GM21423 (cell line): ENCODE results near the gene GCK.
"Not testable (repeated sequence)": the region's sequence is repeated elsewhere in the genome, so short reads cannot be mapped to it uniquely, and the experiment has no call there.

Experiments used
- ATAC-seq: cut with Tn5 transposase; IDR thresholded peaks from one replicate; pipeline ENCODE4 v1.9.1; 2021; ENCODE audit warnings: mild to moderate bottlenecking, moderate library complexity; ENCODE audit not compliant: unreplicated experiment

The GCK gene

GRCh38 chr7:44145479-44145968, 43.7 kb downstream of the GCK start:
- no peak for ATAC-seq

DNA sequence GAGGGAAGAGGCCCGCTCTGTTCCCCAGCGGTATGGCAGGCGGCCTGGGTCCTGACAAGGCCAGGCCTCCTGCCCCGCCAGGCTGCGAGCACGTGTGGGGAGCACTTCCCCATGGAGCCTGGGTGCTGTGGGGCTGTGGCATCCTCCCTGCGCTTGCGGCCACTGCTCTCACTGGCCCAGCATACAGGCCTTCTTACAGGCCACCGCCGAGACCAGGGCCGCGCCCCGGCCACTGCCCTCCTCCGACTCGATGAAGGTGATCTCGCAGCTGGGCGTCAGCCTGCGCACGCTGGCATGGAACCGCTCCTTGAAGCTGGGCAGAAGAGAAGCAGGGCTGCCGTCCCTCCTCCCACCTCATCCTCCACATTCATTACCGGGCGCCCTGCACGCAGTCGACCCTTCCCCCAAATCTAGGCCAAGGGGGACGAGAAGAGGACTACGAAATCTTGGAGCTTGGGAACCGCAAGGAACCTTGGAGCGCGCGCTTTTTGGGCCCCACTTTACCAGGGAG, 44.2 kb downstream of the GCK start:
- ATAC-seq: no peak

GRCh38 chr7:44144426-44144967, 44.7 kb downstream of the GCK start:
- no peak for ATAC-seq

GRCh38 chr7:44143646-44144250, 45.5 kb downstream of the GCK start:
- ATAC-seq: no peak

DNA sequence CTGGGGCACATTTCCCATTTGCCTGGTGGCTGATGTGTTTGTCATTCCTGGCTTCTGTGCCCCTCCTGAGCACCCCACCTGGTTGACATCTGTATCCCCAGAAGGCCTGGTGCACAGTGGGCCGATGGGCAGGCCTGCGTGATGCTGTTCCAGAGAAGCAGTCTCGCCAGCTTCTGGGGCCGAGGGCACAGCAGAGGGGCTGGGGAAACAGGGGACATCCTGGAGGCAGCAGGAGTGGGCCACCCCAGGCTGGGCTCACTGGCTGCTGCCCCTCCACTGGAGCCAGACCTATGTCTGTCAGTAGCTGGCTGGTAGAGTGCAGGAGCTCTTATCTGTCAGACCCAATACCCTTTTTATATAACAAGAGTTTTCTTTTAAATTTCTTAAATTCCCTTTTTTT, 47.2 kb downstream of the GCK start:
- ATAC-seq: no peak

GRCh38 chr7:44141221-44141850, 47.9 kb downstream of the GCK start, which contains the start of gene MYL7:
TSS of gene MYL7 (minus strand) at chr7:44141332. CDS start at chr7:44141305, 27 bp downstream.
- ATAC-seq: no peak

DNA sequence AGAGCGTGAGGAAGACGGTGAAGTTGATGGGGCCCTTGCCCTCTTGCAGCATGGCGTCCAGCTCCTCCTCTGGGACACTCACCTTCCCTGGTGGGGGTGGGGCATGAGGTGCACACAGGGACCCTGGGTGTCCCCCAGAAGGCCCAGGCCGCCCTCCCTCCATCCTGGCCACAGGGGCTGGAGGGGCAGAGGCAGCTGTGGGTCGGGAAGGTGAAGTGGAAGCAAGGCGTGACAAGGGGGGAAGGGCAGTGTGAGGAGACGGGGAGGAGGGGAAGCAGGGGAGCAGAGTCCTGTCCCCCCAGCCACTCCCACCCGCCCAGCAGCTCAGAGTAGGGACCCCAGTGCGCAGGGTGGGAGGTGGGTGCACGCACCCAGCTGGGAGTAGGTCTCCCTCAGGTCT, 48.9 kb downstream of the GCK start:
- ATAC-seq: no peak

GRCh38 chr7:44139311-44140010, 49.8 kb downstream of the GCK start:
- ATAC-seq: no peak

DNA sequence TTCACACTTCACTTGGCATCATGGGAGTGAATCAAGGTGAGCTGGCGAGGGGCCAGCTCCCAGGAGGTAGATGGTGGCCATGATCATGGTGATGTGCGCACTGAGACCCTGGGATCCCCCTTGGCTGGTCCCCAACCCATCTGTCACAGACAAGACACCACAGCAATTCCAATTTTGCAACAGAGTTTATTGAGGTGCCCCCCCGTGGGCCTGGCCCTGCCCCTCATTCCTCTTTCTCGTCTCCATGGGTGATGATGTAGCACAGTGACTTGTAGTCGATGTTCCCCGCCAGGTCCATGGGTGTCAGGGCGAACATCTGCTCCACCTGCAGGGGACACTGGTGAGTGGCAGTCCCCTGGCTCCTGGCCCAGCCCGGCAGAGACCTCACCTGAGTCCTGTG, 50.5 kb downstream of the GCK start:
- ATAC-seq: no peak

DNA sequence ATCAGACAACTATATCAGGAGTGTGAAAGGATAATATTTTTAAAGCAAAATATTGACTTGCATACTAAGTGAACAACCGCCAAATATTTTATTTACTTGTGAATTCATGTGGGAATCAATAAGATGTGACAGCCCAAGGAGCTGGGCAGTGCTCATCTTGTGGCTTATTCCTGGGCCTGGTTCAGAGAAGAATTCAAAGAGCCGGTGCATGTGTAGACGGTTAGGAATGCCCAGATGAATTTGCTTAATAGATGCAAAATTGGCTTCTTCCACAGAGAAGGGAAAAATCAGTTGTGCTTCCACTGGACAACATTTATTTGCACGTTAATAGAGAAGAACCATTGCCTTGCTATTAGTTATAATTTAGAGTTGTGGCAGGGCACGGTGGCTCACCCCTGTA, 52.5 kb downstream of the GCK start:
- ATAC-seq: no peak

DNA sequence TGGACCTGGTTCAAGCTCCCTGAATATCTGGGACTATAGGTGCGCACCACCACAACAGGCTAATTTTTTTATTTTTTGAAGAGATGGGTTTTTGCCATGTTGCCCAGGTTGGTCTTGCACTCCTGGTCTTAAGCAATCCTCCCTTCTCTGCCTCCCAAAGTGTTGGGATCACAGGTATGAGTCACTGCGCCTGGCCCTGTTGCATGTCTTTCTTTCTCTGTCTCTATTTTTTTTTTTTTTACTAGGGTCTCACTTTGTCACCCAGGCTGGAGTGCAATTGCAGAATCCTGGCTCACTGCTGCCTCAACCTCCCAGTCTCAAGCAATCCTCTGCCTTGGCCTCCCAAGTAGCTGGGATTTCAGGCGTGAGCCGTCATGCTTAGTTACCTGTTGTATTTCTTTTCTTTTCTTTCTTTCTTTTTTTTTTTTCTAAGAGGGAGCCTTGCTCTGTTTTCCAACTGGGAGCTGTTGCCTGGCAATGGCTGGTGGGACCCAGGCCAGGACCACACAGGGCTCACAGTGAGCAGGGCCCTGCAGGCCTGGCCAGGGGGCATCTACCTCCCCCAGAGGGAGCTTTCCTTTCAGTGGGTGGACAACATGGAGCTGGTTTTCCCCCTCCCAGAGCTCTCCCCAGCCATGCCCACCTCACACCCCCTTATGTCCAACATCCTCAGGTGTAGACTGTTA, 54.2 kb downstream of the GCK start:
- no peak for ATAC-seq

DNA sequence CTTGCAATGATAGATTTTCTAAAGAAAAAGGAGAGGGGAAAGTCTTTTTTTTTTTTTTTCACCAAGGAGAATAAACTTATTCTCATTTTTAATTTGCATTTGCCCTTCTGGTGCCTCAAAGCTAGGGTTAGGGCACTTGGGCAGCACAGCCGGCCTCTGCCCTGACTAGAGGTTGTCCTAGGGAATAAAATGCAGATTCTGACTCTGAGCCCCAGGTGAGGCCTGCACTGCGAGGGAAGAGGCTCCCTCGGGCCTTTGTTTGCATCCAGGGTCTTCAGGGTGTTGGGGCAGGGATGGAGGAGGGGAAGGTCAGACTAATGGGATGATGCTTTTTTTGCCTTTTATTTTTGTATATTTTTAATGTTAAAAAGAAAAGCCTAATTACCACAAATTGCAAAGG, 55.9 kb downstream of the GCK start:
- ATAC-seq: no peak

DNA sequence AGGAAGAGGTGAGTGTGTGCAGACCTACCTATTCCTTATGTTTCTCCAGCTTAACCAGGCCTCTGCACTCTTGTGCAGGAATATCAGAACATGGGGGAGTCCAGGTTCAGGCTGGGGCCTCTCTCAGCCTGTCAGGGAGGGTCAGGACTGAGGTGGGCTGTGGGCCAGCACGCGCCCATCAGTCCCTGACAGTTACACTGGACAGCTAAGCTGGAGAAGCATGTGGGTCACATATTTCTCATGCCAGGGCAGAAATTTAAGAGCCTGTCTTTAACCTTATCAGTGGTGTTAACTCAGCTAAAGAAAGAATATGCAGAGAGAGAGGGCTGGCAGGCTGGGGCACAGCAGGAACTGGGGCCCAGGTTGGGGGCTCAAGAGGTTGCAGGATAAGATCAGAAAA, 57.2 kb downstream of the GCK start:
- ATAC-seq: no peak

DNA sequence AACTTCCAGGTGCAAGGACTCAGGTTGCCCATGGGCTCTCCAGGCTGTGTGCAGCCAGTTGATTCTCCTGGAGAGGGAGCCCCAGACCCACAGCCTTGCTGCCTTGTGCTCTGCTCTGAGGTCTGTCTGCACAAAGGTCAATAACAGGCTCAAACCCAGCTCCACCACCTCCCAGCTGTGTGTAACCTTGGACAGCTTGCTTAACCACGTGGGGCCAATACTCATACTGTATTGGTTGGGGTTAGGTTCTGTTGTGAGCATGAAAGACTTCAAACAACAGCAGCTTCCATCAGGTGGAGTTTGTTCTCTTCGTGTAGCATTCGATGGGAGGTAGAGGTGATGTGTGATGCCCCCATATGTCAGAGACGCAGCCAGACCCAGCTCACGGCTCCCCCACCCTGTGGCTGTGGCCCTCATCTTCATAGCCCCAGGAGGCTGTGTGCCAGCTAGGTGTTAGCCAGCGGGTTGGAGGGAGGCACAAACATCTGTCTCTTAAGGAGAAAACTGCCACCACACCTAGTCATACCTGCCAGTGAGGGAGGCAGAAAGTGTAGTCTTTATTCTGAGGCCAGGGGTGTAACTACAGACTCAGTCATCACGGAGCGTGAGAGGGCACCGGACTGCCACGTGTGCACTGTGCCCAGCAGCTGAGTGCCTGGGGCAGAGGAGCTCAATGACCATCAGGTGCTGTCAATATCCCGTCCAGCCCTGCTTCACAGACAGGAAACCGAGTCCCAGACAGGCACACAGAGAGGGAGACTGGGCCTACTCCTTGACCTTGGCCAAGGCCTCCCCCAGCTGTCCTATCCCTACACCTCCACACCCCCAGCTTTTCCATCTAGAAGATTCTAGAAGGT, 57.8 kb downstream of the GCK start:
- no peak for ATAC-seq

- no peak for ATAC-seq
Observed at GRCh38 chr7:44128721-44129582, 60.3 kb downstream of the GCK start.

DNA sequence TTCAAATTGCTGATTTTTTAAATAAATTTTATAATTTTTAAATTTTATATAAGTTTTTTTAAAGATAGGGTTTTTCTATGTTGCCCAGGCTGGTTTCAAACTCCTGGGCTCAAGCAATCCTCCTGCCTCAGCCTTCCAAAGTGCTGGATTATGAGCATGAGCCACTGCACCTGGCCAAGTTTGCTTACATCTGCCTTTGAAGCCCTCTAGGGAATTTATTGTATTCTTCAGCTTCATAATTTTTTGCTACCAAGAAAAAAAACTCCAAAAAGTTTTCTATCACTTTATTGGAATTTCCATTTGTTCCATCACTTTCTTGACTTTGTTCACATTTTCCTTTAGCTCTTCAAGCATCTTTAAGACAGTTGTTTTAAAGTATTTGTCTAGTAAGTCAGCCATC, 62.1 kb downstream of the GCK start:
- ATAC-seq: no peak

GRCh38 chr7:44126574-44126973, 62.7 kb downstream of the GCK start:
- ATAC-seq: not testable (repeated sequence)

- ATAC-seq: no peak
Observed at GRCh38 chr7:44124822-44125202, 64.4 kb downstream of the GCK start.
